AG04450 (cell line): Measurements from ENCODE around the gene SPDYE17. TPM values are rescaled to one million over a fixed set of nuclear protein-coding genes. Genes with fewer than 3 reads are reported as not detected.
"Not testable (repeated sequence)": the region's sequence is repeated elsewhere in the genome, so short reads cannot be mapped to it uniquely, and the experiment has no call there.

ENCODE experiments used
- CTCF ChIA-PET: fragments of 300-600, 350-600 bp; formaldehyde crosslinking; extraction: SDS; loops from one replicate; lab custom pipeline; 2022; ENCODE audit warnings: antibody characterized with exemption, inconsistent platforms; lab: Charles Lee
- POLR2A ChIA-PET: fragments of 350-600 bp; formaldehyde crosslinking; extraction: SDS; loops from one replicate; lab custom pipeline; 2021; ENCODE audit warnings: antibody characterized with exemption, inconsistent platforms; lab: Yijun Ruan, JAX
- DNase-seq: peaks from one replicate; pipeline ENCODE4 v3.0.0-alpha.2; 2011; ENCODE audit warnings: low read depth, low spot score
- H3K27ac ChIP-seq: one replicate; pipeline ENCODE4 v1.5.1; 2012; ENCODE audit warnings: low read depth, low read length, control low read depth
- H3K27me3 ChIP-seq: one replicate; pipeline ENCODE4 v1.6.0; 2012; ENCODE audit warnings: low read length; ENCODE audit not compliant: control insufficient read depth, insufficient read depth
- H3K4me3 ChIP-seq: 2 replicates; pipeline ENCODE4 v1.5.1; 2011; ENCODE audit warnings: mild to moderate bottlenecking, low read depth, low read length, control low read depth
- H3K9me3 ChIP-seq: 2 replicates; pipeline ENCODE4 v1.5.1; 2012; ENCODE audit warnings: low read length; ENCODE audit not compliant: control insufficient read depth, insufficient read depth
- polyA plus RNA-seq: library from polyadenylated mRNA; depleted of rRNA; stranded (reverse); fragments of >200 nt; gene quantifications from 2 replicates; pipeline ENCODE4 v1.2.3, GENCODE V29; 2011

SPDYE17 gene
- polyA plus RNA-seq, 1 experiment = not detected

- H3K27me3 ChIP-seq, DNase-seq, H3K9me3 ChIP-seq, CTCF ChIA-PET, H3K4me3 ChIP-seq, H3K27ac ChIP-seq, POLR2A ChIA-PET: not testable (repeated sequence)
Observed at GRCh38 chr7:76983937-76984783, 48.0 kb downstream of the SPDYE17 start.

- H3K9me3 ChIP-seq, H3K27me3 ChIP-seq, POLR2A ChIA-PET, CTCF ChIA-PET, DNase-seq, H3K27ac ChIP-seq, H3K4me3 ChIP-seq: not testable (repeated sequence)
Observed at GRCh38 chr7:76983333-76983732, 48.8 kb downstream of the SPDYE17 start.

- POLR2A ChIA-PET, H3K27me3 ChIP-seq, DNase-seq, H3K27ac ChIP-seq, H3K9me3 ChIP-seq, CTCF ChIA-PET, H3K4me3 ChIP-seq: not testable (repeated sequence)
Observed at GRCh38 chr7:76982501-76982900, 49.7 kb downstream of the SPDYE17 start.

GRCh38 chr7:76981187-76981970, 50.8 kb downstream of the SPDYE17 start:
- CTCF ChIA-PET, DNase-seq, H3K27ac ChIP-seq, H3K4me3 ChIP-seq, H3K9me3 ChIP-seq, POLR2A ChIA-PET, H3K27me3 ChIP-seq: not testable (repeated sequence)

- H3K27me3 ChIP-seq, CTCF ChIA-PET, POLR2A ChIA-PET, H3K27ac ChIP-seq, DNase-seq, H3K9me3 ChIP-seq, H3K4me3 ChIP-seq: not testable (repeated sequence)
Observed at GRCh38 chr7:76980576-76980975, 51.6 kb downstream of the SPDYE17 start.

GRCh38 chr7:76977761-76978367, 54.3 kb downstream of the SPDYE17 start:
- CTCF ChIA-PET, H3K4me3 ChIP-seq, POLR2A ChIA-PET, DNase-seq, H3K27me3 ChIP-seq, H3K9me3 ChIP-seq, H3K27ac ChIP-seq: not testable (repeated sequence)

- CTCF ChIA-PET = not testable (repeated sequence)
Observed at GRCh38 chr7:76974793-76975579, 57.2 kb downstream of the SPDYE17 start.

GRCh38 chr7:76974336-76974735, 57.8 kb downstream of the SPDYE17 start:
- POLR2A ChIA-PET, DNase-seq, H3K27ac ChIP-seq, H3K4me3 ChIP-seq, H3K9me3 ChIP-seq, CTCF ChIA-PET, H3K27me3 ChIP-seq: not testable (repeated sequence)

More at GRCh38 chr7:76974793-76975579, 57.2 kb downstream of the SPDYE17 start:
- POLR2A ChIA-PET, DNase-seq, H3K27ac ChIP-seq, H3K27me3 ChIP-seq, H3K9me3 ChIP-seq, H3K4me3 ChIP-seq: not testable (repeated sequence)

- H3K9me3 ChIP-seq, CTCF ChIA-PET, H3K4me3 ChIP-seq, DNase-seq, H3K27me3 ChIP-seq, POLR2A ChIA-PET, H3K27ac ChIP-seq: not testable (repeated sequence)
Observed at GRCh38 chr7:76972391-76972790, 59.8 kb downstream of the SPDYE17 start.
